GM19324 (cell line): Measurements from ENCODE around the gene TMEM63C.

Experiments used
- ATAC-seq: cut with Tn5 transposase; IDR thresholded peaks from one replicate; pipeline ENCODE4 v1.9.1; 2021; ENCODE audit warnings: mild to moderate bottlenecking, moderate library complexity; ENCODE audit not compliant: unreplicated experiment, low FRiP score

TMEM63C gene

GRCh38 chr14:77249286-77249685 lies 67.7 kb downstream of the TMEM63C start:
- ATAC-seq = no peak

GRCh38 chr14:77250927-77251326 lies 69.3 kb downstream of the TMEM63C start:
- ATAC-seq = no peak

GRCh38 chr14:77251870-77252269 lies 70.3 kb downstream of the TMEM63C start:
- ATAC-seq = no peak

DNA sequence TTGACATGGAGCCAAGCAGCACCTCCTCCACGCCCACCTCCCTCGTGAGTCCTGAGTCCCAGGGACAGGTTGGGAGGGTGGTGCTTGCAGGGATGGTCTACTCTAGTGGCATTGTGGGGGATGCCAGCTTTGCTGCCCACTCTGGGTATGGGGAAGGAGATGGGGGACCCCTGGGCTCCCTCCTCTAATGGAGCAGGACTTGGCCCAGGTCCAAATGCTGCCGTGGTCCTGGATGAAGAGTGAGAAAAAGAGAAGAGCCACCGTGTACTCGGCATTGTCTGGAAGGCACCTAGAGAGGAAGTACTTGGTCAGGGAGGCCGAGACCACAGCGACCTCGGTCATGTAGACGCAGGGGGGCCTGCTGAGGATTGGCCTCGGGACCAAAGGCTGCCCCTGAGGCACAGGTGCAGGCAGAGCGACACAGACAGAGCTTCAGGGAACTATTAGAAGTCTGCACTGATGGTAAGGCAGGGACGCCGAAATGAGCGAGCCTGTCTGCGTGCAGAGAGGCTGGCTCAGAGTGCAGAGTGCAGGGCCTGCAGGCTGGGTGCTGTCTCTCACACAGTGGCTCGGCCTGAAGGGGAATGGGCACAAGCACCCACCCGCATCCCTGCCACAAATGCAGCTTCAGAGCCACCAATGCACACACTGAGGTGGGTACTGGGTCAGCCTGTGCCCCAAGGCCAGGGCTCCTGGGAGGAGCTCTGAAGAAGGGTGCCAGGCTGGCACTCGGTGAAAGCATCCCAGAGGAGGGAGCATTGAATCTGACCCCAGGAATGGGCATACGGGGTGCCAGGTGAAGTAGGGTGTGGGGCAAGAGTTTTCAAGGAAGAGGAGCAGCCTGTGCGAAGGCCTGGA lies 72.0 kb downstream of the TMEM63C start:
- no peak for ATAC-seq

GRCh38 chr14:77256694-77257093 lies 75.1 kb downstream of the TMEM63C start:
- ATAC-seq = no peak

GRCh38 chr14:77257700-77258099 lies 76.1 kb downstream of the TMEM63C start:
- no peak for ATAC-seq

- no peak for ATAC-seq
Measured at GRCh38 chr14:77258566-77258965, 77.0 kb downstream of the TMEM63C start.

DNA sequence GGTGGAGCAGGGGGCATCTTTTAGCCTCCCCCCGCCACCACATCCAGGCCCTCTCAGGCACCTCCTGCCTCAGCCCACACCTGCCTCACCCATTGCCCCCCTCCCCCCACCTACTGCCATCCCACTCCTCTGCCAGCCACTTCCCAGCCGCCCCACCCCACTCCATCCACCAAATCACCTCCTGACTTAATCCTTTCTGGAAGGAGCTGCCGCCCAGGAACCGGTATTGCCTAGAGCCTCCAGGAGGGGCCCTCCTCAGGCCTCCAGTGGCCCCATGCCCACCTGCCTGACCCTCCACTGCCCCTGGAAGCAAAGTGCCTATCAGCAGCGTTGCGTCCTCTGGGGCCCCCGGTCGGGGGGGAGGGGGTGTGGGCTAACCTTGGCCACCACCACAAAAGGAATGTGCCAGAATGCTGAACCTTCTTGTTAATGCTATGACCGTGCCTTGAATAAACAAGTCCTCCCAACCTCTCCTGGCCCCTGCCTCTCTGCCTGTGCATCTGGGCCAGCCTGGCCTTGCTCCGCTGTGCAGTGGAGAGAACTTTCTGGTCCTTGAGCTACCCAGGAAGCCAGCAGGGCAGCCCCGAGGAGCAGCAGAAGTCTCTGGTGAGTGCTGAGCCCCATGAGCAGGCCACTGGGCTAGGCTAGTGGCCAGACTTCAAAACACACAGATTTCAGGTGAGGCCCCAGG lies 77.6 kb downstream of the TMEM63C start:
- ATAC-seq = no peak

DNA sequence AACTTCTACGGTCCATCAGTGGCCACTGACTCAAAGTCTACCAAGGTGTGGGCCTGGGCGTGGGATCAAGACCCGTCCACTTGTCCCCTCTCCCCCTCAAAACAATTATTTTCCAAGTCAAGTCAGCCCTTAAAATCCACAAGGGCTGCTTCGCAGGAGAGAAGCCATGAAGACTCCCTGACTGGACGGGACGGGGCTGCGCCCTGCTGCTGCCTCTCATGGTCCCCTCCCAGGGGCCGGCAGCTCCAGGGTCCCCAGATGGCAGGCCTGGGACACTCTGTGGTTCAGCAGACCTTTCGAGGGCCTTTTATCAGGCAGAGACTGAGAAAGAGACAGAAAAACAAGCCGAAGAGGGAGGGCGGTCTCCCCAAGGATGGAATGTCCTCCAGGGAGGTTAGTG lies 78.6 kb downstream of the TMEM63C start:
- ATAC-seq = no peak

GRCh38 chr14:77260631-77261030 lies 79.0 kb downstream of the TMEM63C start:
- ATAC-seq = no peak

DNA sequence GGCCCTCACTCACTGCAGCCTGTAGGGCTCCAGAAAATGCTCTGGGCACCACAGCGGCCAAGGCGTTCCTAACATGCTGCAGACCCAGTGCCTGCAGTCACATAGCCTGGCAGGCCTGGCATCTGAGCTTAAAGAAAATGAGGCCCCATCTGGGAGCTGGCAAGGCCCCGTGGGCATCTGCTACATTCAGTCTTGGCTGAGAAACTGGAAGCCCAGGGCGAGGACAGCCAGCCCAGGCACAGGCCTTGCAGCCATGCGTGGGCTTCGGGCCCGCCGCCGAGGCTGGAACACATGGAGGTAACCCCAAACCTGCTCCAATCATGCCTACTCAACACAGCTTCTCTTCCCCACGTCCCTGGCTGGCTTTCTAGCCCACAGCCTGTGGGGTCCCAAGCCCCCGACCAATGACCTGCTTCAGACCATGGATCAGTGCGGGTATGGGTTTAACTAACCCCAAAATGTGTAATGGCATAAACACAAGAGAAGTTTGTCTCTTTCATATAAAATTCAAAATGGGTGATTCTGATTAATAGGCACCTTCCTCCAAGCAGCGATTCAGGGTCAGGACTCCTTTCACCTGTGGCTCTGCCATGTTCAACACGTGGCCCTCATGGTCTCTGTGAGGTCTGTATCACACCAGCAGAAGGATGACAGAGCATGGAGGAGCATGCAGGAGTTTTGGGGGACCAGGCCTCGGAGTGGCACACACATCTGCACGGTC lies 83.0 kb downstream of the TMEM63C start:
- ATAC-seq = no peak

DNA sequence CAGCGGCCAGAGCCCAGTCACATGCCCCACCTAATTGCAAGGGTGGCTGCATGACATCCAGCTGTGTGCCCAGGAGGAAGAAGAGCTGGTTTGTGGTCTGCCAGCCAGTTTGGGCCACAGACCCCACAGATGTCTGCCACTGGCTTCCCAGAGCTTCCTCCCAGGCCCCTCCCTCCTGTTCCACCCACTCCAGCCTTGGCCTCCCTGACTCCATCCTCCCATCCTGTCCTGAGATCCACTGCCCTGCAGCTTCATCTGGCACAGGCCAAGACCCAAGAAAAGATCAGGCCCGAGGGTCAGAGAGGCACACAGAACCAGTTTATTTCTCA lies 83.6 kb downstream of the TMEM63C start:
- no peak for ATAC-seq

DNA sequence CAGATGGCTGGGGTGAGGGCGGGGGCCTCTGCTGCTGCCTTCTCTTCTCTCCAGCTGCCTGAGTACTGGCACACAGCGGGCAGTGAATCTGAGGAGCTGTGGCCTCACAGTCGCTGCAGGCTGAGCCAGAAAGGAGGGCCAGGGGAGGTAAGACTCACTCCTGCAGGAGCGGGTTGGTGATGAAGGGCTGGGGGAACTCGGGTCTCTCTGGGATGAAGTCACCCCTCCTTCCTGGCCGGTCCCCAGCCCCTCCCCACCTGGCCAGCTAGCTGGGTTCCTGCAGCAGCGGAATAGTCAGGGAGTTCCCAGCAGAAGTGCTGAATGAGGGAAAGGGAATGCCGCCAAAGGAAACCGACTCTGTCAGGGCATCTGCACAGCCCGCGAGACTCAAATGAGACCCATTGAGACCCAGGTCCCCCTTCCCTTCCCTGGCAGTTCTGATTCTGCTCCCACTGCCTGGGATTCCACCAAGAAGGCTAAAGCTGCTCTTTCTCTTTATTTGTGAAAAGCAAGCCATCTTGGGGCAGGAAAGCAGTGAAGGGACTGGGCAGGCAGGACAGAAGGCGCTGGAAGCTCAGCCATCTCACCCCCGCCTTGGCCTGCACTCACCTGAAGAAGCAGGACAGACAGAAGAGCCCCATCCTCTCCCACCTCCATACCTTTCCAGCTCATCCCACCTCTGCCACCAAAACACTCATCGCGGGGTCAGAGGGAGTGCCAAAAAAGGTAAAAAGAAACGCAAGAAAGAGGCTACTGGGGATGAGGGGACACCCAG lies 84.2 kb downstream of the TMEM63C start:
- ATAC-seq = no peak

DNA sequence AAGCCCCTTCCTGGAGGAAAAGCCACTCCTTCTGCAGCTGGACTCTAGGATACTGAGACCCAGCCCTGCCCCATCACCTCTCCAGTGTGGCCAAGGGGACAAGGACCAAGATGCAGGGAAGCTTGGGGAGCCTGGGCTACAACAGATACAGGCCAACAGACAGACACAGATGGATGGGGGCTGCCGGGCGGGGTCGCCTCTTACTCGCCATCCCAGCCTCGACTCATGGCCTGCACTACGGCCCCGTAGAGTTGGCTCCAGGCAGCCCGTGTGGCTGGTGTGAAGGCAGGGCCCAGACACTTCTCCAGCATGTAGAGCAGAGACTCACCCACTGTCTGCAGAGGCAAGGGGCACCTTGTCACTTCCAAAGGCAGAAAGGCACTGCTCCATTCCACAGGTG lies 84.7 kb downstream of the TMEM63C start:
- ATAC-seq = no peak

- ATAC-seq = no peak
Measured at GRCh38 chr14:77267937-77268699, 86.5 kb downstream of the TMEM63C start.

DNA sequence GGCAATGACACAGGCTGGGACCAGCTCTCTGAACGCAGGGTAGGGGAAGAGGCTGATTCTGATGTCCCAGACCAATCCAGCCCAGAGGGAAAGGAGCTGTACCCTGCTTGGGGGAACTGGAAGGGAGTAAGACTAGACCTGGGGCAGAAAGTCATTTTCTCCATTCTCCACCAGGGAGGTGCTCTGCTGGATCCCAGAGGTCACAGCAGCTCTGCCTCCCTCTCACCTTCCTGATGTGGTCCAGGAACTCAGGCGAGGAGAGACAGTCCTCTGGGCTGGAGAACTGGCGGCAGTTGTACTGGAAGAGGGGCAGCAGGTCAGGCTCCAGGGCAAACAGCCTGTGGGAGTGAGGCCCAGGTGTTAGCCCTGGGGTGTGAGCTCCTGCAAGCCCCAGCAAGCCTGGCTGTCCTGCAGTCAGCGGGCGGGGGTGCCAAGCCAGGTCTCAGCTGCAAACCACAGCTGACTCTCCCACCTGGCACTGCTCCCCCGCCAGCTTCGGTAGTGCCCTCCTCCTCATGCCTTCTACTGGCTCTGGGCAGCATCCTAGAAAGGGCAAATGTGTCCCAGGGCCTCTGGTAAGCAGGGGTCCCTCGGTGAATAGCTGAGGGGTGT lies 87.5 kb downstream of the TMEM63C start:
- no peak for ATAC-seq

- no peak for ATAC-seq
Measured at GRCh38 chr14:77270361-77271112, 88.9 kb downstream of the TMEM63C start.

GRCh38 chr14:77271113-77271710 lies 89.6 kb downstream of the TMEM63C start, which contains the start of gene NGB:
Gene NGB (minus strand): TSS chr14:77271206. CDS start chr14:77270937, 269 bp downstream.
- no peak for ATAC-seq
